ENCODE measurements around the gene COL4A3.

DNA sequence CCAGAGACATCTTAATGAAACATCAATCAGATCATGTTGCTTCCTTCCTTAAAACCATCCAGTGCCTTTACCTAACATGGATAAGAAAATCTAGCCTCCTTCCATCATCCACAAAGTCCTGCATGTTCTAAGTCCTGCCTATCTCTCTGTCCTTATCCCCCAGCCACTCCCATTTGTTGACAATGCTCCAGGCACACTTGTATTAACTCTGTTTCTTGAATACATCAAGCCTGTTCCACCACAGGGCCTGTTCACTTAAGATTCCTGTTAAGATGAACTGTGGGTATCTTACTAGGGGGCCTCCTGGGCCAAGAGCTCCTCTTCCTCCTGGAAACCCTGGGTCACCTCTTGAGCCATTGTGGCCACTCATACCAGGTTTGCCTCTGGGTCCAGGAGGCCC, 46.1 kb upstream of the COL4A3 start:
- TF ChIP-seq CTCF (IDR thresholded peaks at IDR 0.05) = no peak
- TF ChIP-seq POLR2A (IDR thresholded peaks at IDR 0.05) = no peak

Data from adrenal gland (tissue), 5 donors.